ENCODE measurements around the gene CROCC2. TPM values are rescaled to one million over a fixed set of nuclear protein-coding genes. Genes with fewer than 3 reads are reported as not detected.
"Not testable (repeated sequence)": the region's sequence is repeated elsewhere in the genome, so short reads cannot be mapped to it uniquely, and the experiment has no call there.

Gene CROCC2
- total RNA-seq, 1 donor: not detected

- H3K9me3 ChIP-seq (ENCODE audit: low read depth, low read length); H3K4me1 ChIP-seq (ENCODE audit: insufficient read depth, low read length); H3K27me3 ChIP-seq (ENCODE audit: insufficient read depth, low read length); H3K4me3 ChIP-seq (ENCODE audit: low read length): not testable (repeated sequence)
Measured at GRCh38 chr2:240975903-240976302, 69.8 kb downstream of the CROCC2 start.

DNA sequence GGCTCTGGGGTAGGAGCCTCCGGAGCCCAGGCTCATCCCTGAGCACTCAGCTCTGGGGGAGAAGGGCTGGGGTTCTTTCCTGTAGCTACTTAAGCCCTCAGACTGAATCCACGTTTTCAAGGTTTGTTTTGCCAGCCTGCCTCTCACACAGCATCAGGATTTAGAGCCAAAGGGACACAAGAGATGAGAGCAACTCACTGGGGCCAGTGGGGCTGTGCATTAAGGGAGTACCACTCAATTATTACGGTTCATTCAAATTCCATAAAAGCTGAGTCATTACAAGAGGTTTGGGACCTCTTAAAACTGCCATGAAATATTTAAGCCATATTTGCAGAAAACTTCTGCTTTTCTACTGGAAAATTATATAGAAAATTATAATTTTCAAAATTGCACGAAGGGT lies 75.1 kb downstream of the CROCC2 start:
- no peak overlapping the region for H3K4me3 ChIP-seq (ENCODE audit: low read length)
- H3K4me1 ChIP-seq (ENCODE audit: insufficient read depth, low read length): no peaks in the 10 kb centered on the region
- H3K9me3 ChIP-seq (ENCODE audit: low read depth, low read length): no peaks in the 10 kb centered on the region

GRCh38 chr2:240981871-240982800 lies 76.0 kb downstream of the CROCC2 start:
- Histone ChIP-seq H3K4me1 (ENCODE audit: insufficient read depth, low read length) (no peaks in the 10 kb centered on the region), H3K4me3 (ENCODE audit: low read length) (no peak overlapping the region), H3K9me3 (ENCODE audit: low read depth, low read length) (no peaks in the 10 kb centered on the region), H3K27me3 (ENCODE audit: insufficient read depth, low read length) (no peaks in the 10 kb centered on the region)

More for the DNA sequence above, 75.1 kb downstream of the CROCC2 start:
- H3K27me3 ChIP-seq (ENCODE audit: insufficient read depth, low read length): no peaks in the 10 kb centered on the region

GRCh38 chr2:240982821-240983281 lies 76.7 kb downstream of the CROCC2 start:
- H3K4me1 ChIP-seq (ENCODE audit: insufficient read depth, low read length): no peaks in the 10 kb centered on the region
- H3K4me3 ChIP-seq (ENCODE audit: low read length): no peak overlapping the region
- H3K9me3 ChIP-seq (ENCODE audit: low read depth, low read length): no peaks in the 10 kb centered on the region
- no peaks in the 10 kb centered on the region for H3K27me3 ChIP-seq (ENCODE audit: insufficient read depth, low read length)

DNA sequence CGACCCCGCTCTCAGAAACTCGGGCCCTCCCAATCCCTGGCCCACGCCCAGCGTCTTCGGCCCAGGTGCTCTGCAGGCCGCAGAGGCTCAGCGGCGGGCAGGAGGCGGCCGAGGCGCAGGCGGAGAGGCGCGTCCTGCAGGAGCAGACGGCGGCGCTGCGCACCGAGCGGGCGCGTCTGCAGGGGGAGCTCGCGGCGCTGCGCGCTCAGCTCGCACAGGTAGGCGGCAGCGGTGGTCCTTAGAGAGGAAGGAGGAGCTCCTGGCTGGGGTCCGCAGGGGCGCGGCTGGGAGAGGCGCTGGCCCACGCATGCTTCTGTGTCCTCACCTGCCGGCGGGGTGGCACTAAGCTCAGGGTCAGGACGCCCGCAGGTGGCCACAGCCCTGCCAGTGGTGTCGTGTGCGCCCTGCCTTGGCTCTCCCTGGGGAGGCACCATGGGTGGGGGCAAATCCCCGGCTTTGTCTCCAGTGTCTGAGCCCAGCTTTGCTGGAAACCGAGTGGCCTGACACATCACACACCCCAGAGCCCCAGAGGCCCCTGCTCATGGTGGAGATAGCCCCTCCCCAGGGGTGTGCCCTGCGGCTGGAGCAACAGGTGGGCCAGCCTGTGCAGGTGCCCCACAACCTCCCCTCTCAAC lies 77.3 kb downstream of the CROCC2 start:
- Histone ChIP-seq H3K4me3 (ENCODE audit: low read length) (no peak overlapping the region), H3K9me3 (ENCODE audit: low read depth, low read length) (no peaks in the 10 kb centered on the region), H3K4me1 (ENCODE audit: insufficient read depth, low read length) (no peaks in the 10 kb centered on the region), H3K27me3 (ENCODE audit: insufficient read depth, low read length) (no peaks in the 10 kb centered on the region)

DNA sequence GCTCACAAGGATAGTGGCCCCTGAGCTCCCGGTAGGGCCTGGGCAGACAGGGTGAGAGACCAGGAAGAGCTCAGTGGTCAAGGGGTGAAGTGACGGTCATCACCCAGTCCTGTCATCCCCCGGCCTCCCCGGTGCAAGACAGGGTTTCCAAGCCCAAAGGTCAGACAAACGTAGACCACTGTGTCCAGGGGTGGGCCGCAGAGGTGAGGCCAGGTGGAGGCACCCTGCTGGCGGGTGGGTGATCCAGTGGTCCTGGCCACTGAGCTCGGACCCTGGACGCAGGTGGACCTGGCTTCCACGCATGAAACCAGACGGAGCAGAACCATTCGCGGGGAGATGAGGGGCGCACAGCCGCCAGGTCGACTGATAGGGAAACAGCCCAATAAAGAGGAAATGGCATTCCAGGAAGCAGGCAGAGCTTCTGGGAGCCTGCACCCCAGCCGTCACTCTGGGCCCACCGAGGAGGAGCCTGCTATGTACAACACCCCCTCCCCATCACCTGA lies 77.9 kb downstream of the CROCC2 start:
- Histone ChIP-seq H3K4me3 (ENCODE audit: low read length) (no peak overlapping the region), H3K9me3 (ENCODE audit: low read depth, low read length) (no peaks in the 10 kb centered on the region), H3K27me3 (ENCODE audit: insufficient read depth, low read length) (no peaks in the 10 kb centered on the region), H3K4me1 (ENCODE audit: insufficient read depth, low read length) (no peaks in the 10 kb centered on the region)

DNA sequence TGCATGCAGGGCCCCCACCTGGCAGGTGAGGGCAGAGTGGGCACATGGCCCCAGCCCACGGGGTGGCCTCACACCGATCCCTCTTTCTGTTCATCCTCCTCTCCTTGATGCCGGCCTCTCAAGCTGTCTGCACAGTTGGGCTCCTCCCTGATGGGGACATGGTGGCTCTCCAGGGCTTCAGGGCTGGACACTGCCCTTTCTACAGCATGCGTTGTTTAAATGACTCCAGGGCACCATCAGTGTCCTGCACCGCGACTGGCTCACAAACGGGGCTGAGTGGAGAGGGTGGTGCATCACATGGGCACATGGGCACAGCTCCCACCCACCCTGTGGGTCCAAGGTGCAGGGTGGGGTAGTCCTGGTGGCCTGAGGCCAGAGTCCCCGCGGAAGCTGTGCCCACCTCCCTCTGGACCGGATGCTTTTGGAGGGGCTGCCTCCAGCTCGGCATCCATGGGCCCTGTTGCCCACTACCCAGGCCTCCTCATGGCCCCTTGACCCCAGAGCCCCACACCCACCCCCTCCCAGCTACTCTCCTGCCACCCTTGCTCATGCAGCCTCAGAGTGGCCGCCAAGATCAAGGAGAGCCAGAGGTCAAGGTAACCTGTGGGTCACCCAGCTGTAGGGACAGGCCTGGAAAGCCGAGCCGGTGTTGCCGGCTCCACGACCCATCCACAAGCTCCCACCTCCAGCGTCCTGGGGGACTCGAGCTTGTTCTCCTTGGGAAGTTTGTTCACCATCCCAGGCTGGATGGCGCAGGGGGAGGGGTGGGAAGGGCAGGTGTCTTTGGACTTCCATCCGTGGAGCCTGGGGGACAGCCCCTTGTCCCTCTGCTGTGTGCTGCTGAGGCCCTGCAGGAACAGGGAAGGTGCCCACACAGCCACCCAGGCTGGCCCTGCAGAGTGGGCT lies 80.0 kb downstream of the CROCC2 start:
- Histone ChIP-seq H3K27me3 (ENCODE audit: insufficient read depth, low read length) (no peaks in the 10 kb centered on the region), H3K4me3 (ENCODE audit: low read length) (no peak overlapping the region), H3K9me3 (ENCODE audit: low read depth, low read length) (no peaks in the 10 kb centered on the region), H3K4me1 (ENCODE audit: insufficient read depth, low read length) (no peaks in the 10 kb centered on the region)

DNA sequence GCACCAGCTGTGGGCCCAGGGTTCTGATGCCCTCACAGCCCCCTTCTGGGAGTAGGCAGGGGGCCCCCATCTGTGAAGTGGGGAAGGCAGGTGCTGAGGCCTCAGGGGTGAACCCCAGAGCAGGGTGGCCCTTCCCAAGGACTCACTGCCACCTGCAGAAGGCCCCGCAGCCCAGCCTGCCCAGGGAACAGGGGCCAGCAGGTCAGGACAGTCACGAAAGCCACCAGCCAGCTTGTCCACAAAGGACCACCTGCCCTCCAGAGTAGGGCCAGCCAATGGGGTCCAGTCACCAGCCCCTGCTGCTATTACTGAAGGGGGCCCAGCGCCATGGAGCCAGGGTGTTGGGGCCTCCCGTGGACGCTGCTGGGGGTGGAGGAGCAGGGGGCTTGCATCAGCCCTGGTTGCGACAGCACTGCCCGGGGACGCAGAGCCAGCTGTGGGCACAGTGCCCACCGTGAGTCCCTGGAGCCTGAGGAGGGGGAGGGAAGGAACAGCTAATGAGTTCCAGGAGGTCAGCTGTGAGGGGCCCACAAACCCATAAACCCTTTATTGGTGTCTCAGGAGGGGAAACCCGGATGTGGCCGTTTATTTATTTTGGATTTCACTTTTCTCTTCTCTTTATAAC lies 80.8 kb downstream of the CROCC2 start:
- no peaks in the 10 kb centered on the region for H3K4me1 ChIP-seq (ENCODE audit: insufficient read depth, low read length)
- H3K9me3 ChIP-seq (ENCODE audit: low read depth, low read length): no peaks in the 10 kb centered on the region
- H3K4me3 ChIP-seq (ENCODE audit: low read length): no peak overlapping the region
- H3K27me3 ChIP-seq (ENCODE audit: insufficient read depth, low read length): no peaks in the 10 kb centered on the region

DNA sequence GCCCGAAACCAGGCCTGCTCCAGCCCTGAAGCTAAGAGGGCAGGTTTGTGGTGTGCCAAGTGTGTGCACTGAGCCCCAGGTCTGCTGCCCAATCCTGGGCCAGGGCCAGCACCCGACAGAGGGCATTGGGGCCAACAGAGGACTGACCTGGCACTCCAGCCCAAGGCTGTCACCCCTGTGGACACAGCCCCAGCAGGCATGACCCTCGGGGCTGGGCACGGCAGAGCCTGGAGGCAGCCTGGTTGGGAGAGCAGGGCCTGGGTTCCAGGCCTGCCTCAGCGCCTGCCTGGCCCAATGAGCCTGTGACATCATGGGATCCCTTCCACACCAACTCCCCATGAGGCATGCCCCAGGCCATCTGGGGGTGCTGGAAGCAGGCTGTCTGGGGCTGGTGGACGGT lies 81.5 kb downstream of the CROCC2 start:
- Histone ChIP-seq H3K9me3 (ENCODE audit: low read depth, low read length) (no peaks in the 10 kb centered on the region), H3K4me1 (ENCODE audit: insufficient read depth, low read length) (no peaks in the 10 kb centered on the region), H3K4me3 (ENCODE audit: low read length) (no peak overlapping the region), H3K27me3 (ENCODE audit: insufficient read depth, low read length) (no peaks in the 10 kb centered on the region)

DNA sequence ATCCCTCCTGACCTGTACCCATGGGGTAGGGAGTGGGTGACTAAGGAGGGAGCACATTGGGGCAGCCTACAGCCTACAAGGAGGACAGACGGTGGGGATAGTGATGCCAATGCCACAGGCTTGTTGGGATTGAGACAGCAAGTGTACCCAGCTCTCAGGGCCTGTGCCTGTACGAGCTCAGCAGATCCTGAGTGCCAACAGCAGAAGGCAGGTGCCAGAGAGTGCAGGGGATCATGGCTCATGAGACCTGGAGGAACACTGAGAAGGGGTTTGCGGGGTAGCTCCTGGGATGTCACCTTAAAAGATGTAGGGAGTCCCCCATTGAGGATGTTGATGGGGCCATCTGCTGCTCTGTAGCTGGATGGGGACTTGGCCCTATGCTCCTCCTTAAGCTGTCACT lies 82.0 kb downstream of the CROCC2 start:
- H3K4me1 ChIP-seq (ENCODE audit: insufficient read depth, low read length): no peaks in the 10 kb centered on the region
- no peak overlapping the region for H3K4me3 ChIP-seq (ENCODE audit: low read length)
- no peaks in the 10 kb centered on the region for H3K9me3 ChIP-seq (ENCODE audit: low read depth, low read length)
- no peaks in the 10 kb centered on the region for H3K27me3 ChIP-seq (ENCODE audit: insufficient read depth, low read length)

DNA sequence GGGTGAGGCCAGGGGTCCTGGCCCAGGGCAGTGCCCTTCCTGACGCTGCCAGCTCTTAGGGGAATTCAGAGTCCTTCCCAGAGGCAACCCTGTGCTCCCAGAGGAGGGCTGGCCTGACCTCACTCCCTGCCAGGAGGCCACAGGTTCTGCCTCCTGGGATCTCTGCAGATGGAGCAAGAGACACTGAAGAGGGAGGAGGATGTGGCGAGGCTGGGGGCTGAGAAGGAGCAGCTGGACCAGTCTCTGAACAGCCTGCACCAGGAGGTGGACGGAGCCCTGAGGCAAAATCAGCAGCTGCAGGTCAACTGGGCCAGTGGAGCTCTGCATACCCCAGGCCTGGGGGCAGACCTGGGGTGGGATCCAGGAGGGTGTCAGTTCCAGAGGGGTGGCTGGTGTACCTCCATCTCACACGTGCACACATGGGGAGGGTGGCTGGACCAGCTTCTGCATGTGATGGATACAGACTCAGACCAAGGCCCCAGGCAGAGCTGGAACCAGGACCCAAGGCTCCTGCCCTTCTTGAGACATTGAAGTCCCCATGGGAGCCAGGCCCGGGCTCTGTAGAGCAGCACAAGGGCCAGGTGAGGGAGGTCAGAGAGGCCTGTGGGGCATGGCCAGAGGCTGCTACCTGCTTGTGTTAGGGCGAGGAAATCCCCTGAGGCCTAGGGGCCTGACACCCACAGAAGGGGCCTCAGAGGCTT lies 82.6 kb downstream of the CROCC2 start:
- no peaks in the 10 kb centered on the region for H3K4me1 ChIP-seq (ENCODE audit: insufficient read depth, low read length)
- no peaks in the 10 kb centered on the region for H3K9me3 ChIP-seq (ENCODE audit: low read depth, low read length)
- H3K27me3 ChIP-seq (ENCODE audit: insufficient read depth, low read length): no peaks in the 10 kb centered on the region
- no peak overlapping the region for H3K4me3 ChIP-seq (ENCODE audit: low read length)

GRCh38 chr2:240989451-240990265 lies 83.5 kb downstream of the CROCC2 start:
- Histone ChIP-seq H3K27me3 (ENCODE audit: insufficient read depth, low read length) (no peaks in the 10 kb centered on the region), H3K4me3 (ENCODE audit: low read length) (no peak overlapping the region), H3K9me3 (ENCODE audit: low read depth, low read length) (no peaks in the 10 kb centered on the region), H3K4me1 (ENCODE audit: insufficient read depth, low read length) (no peaks in the 10 kb centered on the region)

GRCh38 chr2:240990266-240990529 lies 84.1 kb downstream of the CROCC2 start:
- Histone ChIP-seq H3K4me3 (ENCODE audit: low read length) (no peak overlapping the region), H3K9me3 (ENCODE audit: low read depth, low read length) (no peaks in the 10 kb centered on the region), H3K27me3 (ENCODE audit: insufficient read depth, low read length) (no peaks in the 10 kb centered on the region)

More at GRCh38 chr2:240990266-240990529, 84.1 kb downstream of the CROCC2 start:
- no peaks in the 10 kb centered on the region for H3K4me1 ChIP-seq (ENCODE audit: insufficient read depth, low read length)

Measured in mononuclear cell (primary cell).